Measurements from ENCODE around the gene FMC1.

FMC1 gene

DNA sequence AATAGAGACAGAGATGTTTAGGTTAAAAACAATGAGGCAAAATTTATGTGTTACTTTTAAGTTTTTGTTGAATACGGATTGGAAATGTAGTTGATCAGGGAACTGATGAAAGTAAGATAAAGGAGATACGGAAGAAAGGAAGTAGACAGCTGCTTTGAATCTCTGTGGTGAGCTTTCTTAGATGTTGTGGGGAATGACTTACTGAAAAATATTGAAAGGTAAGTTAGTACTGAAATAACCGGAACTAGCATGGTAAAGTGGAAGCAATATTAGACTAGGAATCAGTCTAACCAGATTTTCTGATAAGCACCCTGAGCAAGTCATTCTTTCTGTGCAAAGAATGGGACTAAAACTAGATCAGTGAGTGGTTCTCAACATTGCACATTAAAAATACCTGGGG lies 53.4 kb downstream of the FMC1 start:
- peaks cover 61% of the 10 kb centered on the region for H4K20me1 ChIP-seq (ENCODE audit: insufficient read depth, low read length, poor library complexity, severe bottlenecking)
- H3F3A ChIP-seq (ENCODE audit: low read depth), result no peaks in the 10 kb centered on the region
- H3K27me3 ChIP-seq (ENCODE audit: insufficient read depth, low read length, poor library complexity, severe bottlenecking), result no peaks in the 10 kb centered on the region
- no peak overlapping the region for H3K9ac ChIP-seq (ENCODE audit: low read depth, low read length, poor library complexity, severe bottlenecking)
- H3K4me2 ChIP-seq (ENCODE audit: low read depth, low read length, poor library complexity, severe bottlenecking), result no peak overlapping the region
- peaks cover 73% of the 10 kb centered on the region for H3K36me3 ChIP-seq (ENCODE audit: insufficient read depth, low read length)
- no peaks in the 10 kb centered on the region for H3K9me2 ChIP-seq (replicated peaks; ENCODE audit: low read depth, low read length)
- H3K79me2 ChIP-seq (ENCODE audit: insufficient read depth, low read length), result peaks cover 82% of the 10 kb centered on the region
- no peak overlapping the region for H2AFZ ChIP-seq (ENCODE audit: low read length)
- no peaks in the 10 kb centered on the region for H3K4me1 ChIP-seq (ENCODE audit: insufficient read depth, low read length, poor library complexity, severe bottlenecking)
- H3K4me3 ChIP-seq (ENCODE audit: low read length, poor library complexity, severe bottlenecking), result no peak overlapping the region
- no peaks in the 10 kb centered on the region for H3K9me3 ChIP-seq (ENCODE audit: insufficient read depth, low read depth, low read length)
- TF ChIP-seq, protein P1, sequence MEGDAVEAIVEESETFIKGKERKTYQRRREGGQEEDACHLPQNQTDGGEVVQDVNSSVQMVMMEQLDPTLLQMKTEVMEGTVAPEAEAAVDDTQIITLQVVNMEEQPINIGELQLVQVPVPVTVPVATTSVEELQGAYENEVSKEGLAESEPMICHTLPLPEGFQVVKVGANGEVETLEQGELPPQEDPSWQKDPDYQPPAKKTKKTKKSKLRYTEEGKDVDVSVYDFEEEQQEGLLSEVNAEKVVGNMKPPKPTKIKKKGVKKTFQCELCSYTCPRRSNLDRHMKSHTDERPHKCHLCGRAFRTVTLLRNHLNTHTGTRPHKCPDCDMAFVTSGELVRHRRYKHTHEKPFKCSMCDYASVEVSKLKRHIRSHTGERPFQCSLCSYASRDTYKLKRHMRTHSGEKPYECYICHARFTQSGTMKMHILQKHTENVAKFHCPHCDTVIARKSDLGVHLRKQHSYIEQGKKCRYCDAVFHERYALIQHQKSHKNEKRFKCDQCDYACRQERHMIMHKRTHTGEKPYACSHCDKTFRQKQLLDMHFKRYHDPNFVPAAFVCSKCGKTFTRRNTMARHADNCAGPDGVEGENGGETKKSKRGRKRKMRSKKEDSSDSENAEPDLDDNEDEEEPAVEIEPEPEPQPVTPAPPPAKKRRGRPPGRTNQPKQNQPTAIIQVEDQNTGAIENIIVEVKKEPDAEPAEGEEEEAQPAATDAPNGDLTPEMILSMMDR (conservative IDR thresholded peaks at IDR 0.05; ENCODE audit: low read length), result no peak
